ENCODE results near the gene TUBE1.
A peak's percentile ranks its signal among the peaks of the same experiment; 100 is the strongest.

The TUBE1 gene

DNA sequence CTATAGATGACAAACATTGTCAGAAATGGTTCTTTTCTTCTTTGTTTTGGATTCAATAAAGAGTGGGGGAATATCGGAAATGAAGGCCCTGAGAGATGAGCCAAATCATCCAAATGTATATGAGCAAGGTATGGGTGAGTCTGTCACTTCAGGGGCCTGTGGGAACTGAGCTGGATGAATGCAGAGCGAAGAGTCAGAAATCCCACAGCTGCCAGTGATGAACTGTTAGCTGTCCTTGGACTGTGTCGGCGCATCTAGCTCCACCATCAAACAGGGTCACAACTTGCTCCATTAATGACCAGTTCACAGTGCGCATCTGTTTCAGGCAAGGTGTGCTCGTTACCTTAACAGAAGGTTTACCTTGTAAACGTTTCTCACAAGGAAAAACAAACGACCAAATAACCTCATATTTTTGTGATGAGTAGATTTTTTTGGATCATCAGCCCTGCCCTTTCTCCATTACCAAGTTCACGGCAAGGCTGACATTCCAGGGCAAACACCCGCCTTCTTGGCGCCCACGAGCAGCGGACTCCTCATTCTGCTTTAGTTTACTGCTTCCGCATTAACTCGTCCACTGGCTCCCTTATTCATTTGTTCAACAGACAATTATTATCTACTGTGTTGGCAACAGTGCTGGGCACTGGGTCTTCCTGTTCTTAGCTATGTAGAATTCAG lies 48.4 kb downstream of the TUBE1 start:
- H3K27ac ChIP-seq, result no peak overlapping the region
- no peak for DNase-seq (ENCODE audit: low spot score)
- ChIA-PET POLR2A (ENCODE audit: low non-redundant PET) (no interaction called here), CTCF (interaction anchor here (0.6 to 0.8 kb wide), 2 partner anchors 65 to 283 kb away, joined by 3 to 5 read pairs; no protein-coding TSS in a partner anchor)
- TF ChIP-seq, protein P1, sequence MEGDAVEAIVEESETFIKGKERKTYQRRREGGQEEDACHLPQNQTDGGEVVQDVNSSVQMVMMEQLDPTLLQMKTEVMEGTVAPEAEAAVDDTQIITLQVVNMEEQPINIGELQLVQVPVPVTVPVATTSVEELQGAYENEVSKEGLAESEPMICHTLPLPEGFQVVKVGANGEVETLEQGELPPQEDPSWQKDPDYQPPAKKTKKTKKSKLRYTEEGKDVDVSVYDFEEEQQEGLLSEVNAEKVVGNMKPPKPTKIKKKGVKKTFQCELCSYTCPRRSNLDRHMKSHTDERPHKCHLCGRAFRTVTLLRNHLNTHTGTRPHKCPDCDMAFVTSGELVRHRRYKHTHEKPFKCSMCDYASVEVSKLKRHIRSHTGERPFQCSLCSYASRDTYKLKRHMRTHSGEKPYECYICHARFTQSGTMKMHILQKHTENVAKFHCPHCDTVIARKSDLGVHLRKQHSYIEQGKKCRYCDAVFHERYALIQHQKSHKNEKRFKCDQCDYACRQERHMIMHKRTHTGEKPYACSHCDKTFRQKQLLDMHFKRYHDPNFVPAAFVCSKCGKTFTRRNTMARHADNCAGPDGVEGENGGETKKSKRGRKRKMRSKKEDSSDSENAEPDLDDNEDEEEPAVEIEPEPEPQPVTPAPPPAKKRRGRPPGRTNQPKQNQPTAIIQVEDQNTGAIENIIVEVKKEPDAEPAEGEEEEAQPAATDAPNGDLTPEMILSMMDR (conservative IDR thresholded peaks at IDR 0.05; ENCODE audit: low read depth), result no peak

DNA sequence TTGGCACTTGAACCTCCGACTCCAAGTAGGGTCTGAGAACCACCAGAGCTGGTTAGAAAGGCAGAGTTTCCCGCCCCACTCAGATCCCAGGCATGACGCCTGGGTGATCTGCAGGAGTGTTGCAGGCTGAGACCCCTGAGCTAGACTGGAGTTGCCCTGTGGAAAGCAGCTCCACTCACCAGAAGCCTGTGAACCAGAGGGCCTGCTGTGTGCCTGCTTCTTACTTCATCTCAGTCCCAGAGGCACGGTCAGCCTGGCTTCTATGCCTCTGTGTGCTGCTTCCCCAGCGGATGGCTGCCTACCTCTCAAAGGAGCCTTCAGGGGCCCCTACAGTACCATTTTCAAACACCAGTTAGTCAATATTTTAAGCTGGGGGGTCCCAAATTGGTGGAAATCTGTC lies 49.0 kb downstream of the TUBE1 start:
- no peak overlapping the region for H3K27ac ChIP-seq
- DNase-seq (ENCODE audit: low spot score), result no peak
- TF ChIP-seq, protein P1 (conservative IDR thresholded peaks at IDR 0.05; ENCODE audit: low read depth), result no peak
- POLR2A ChIA-PET (ENCODE audit: low non-redundant PET), result interaction anchor here (0.5 to 0.7 kb wide), 2 partner anchors 273 to 1271 kb away, joined by 3 to 5 read pairs; no protein-coding TSS in a partner anchor
- CTCF ChIA-PET, result interaction anchor here (0.9 kb wide), 1 partner anchor 45 kb away, joined by 3 read pairs; no protein-coding TSS in a partner anchor

- ChIA-PET CTCF (interaction anchor here (0.9 kb wide), 1 partner anchor 45 kb away, joined by 3 read pairs; no protein-coding TSS in a partner anchor), POLR2A (ENCODE audit: low non-redundant PET) (interaction anchor here (0.5 to 0.7 kb wide), 2 partner anchors 273 to 1272 kb away, joined by 3 to 5 read pairs; no protein-coding TSS in a partner anchor)
- H3K27ac ChIP-seq, result peak overlapping the region; percentile 34; the same call in 1 of the 2 replicates
- TF ChIP-seq, protein P1 (conservative IDR thresholded peaks at IDR 0.05; ENCODE audit: low read depth), result no peak
- DNase-seq (ENCODE audit: low spot score), result peak; percentile 67
Measured at GRCh38 chr6:112037783-112038216, 49.5 kb downstream of the TUBE1 start.

DNA sequence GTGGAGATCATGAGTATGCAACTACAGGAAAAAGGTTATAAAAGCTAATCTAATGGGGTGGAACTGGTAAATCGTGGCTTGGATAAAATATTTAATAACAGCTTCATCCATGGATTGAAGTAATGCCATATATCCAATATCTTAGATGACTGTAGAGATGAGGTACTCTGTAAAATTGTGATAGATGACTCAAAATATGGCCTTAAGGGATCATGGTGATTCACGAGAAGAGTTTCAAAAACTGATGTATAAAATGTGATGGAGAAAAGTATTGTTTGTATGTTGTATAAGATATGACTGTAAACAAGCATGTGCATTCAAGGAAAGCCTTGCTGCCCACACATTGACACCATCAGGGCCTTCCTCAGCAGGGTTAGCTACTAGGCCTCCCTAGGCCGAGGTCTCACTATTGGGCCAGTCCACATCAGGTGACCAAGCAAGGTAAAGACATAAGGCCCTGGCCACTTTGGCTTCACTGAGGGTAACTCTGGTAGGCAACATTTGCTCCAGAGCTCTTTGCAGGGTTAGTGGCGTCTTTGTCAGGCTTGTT lies 51.1 kb downstream of the TUBE1 start:
- POLR2A ChIA-PET (ENCODE audit: low non-redundant PET), result no interaction called here
- no peak overlapping the region for H3K27ac ChIP-seq
- no peak for DNase-seq (ENCODE audit: low spot score)
- CTCF ChIA-PET, result interaction anchor here (0.6 kb wide), 1 partner anchor 768 kb away, joined by 3 read pairs; no protein-coding TSS in a partner anchor
- TF ChIP-seq, protein P1 (conservative IDR thresholded peaks at IDR 0.05; ENCODE audit: low read depth), result no peak

- TF ChIP-seq, protein P1 (conservative IDR thresholded peaks at IDR 0.05; ENCODE audit: low read depth), result no peak
- ChIA-PET POLR2A (ENCODE audit: low non-redundant PET) (no interaction called here), CTCF (no interaction called here)
- DNase-seq (ENCODE audit: low spot score), result no peak
- no peak overlapping the region for H3K27ac ChIP-seq
Measured at GRCh38 chr6:112034616-112034995, 52.7 kb downstream of the TUBE1 start.

DNA sequence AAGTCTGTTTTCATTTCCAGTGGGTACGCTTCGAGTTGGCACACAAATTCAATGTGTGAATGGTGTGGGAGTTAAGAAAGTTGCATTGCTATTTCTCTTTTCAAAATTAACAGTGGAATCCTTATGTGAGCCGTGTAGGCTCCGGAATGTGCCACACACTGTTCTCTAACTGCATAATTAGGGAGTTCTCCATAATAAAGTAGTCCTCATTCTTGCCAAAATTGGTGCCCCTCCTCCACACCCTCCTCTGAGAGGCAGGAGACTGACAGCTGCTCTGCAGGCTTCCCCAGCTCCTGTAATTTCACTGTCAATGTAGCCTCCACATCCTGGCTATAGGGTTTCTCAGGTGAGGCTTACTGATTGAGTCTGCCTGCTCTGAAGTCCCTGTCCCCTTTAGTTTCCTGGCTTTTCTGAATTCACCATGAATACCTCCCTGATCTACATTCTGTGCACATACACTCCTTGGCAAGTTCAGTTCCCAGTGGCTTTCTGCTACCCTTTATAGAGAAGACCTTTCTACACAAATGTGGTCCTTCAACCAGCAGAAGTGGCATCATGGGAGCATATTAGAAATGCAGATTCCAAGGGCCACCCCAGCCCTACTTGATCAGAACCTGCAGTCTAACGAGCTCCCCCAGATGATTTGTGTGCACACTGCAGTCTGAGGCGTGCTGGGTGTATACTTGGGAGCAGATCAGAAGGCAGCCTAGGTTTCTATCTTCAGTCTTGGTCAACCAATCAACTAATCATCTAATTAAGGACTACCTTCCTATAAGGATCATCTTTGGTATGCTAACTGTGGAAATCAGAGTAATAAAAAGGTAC lies 53.3 kb downstream of the TUBE1 start:
- no peak overlapping the region for H3K27ac ChIP-seq
- TF ChIP-seq, protein P1 (conservative IDR thresholded peaks at IDR 0.05; ENCODE audit: low read depth), result no peak
- ChIA-PET CTCF (interaction anchor here (0.6 kb wide), 1 partner anchor 18 kb away, joined by 3 read pairs; no protein-coding TSS in a partner anchor), POLR2A (ENCODE audit: low non-redundant PET) (no interaction called here)
- no peak for DNase-seq (ENCODE audit: low spot score)

Data from RWPE1 (cell line).